ENCODE data around the gene GLT1D1. TPM values are rescaled to one million over a fixed set of nuclear protein-coding genes. Genes with fewer than 3 reads are reported as not detected.

GLT1D1 gene
- total and polyA plus RNA-seq, 12 donors, result 0.07 to 0.50 (median 0.33) TPM; not detected in 4

DNA sequence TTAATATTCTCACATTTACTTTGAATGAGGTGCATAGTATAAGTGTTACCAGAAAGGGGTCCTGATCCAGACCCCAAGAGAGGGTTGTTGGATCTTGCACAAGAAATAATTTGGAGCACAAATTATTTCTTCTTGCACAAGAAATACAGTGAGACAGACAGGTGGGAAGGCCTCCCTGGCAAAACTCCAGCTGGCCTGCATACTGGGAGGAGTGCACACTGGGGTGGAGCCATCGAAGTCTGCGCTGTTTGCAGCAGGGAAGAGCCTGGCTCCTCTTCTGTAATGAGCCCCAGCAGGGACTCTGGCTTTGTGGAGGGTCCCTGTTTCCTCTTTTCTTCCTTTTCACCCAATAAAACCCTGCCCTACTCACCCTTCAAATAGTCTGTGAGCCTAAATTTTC, 141.6 kb downstream of the GLT1D1 start:
- Histone ChIP-seq H3K27me3 (no peaks in the 10 kb centered on the region), H3K4me3 (no peak overlapping the region), H3K4me1 (replicated peaks in 1 of 2) (no peaks in the 10 kb centered on the region), H3K36me3 (replicated peaks in 1 of 2) (no peaks in the 10 kb centered on the region), H3K9me3 (replicated peaks in 1 of 3) (no peaks in the 10 kb centered on the region), H3K27ac (no peak overlapping the region)
- TF ChIP-seq, protein P1, sequence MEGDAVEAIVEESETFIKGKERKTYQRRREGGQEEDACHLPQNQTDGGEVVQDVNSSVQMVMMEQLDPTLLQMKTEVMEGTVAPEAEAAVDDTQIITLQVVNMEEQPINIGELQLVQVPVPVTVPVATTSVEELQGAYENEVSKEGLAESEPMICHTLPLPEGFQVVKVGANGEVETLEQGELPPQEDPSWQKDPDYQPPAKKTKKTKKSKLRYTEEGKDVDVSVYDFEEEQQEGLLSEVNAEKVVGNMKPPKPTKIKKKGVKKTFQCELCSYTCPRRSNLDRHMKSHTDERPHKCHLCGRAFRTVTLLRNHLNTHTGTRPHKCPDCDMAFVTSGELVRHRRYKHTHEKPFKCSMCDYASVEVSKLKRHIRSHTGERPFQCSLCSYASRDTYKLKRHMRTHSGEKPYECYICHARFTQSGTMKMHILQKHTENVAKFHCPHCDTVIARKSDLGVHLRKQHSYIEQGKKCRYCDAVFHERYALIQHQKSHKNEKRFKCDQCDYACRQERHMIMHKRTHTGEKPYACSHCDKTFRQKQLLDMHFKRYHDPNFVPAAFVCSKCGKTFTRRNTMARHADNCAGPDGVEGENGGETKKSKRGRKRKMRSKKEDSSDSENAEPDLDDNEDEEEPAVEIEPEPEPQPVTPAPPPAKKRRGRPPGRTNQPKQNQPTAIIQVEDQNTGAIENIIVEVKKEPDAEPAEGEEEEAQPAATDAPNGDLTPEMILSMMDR (IDR thresholded peaks at IDR 0.05), result no peak
- TF ChIP-seq POLR2A (IDR thresholded peaks at IDR 0.05), result no peak
- DNase-seq, result no peak
- intact Hi-C loops (cut with DNase I), result no loop called here
- WGBS, 4 donors, result 62 to 100% (median 82%) methylated on average over 2 of the region's 2 CpGs

DNA sequence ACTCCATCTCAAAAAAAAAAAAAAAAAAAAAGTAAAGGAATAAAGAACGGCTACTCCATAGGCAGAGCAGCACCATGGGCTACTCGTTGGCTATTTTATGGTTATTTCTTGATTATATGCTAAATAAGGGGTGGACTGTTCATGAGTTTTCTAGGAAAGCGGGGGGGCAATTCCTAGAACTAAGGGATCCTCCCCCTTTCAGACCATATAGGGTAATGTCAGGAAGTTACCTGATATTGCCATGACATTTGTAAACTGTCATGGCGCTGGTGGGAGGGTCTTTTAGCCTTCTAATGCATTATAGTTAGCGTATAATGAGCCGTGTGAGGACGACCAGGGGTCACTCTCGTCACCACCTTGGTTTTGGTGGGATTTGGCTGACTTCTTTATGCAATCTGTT, 142.3 kb downstream of the GLT1D1 start:
- no peak overlapping the region for H3K4me3 ChIP-seq
- no peaks in the 10 kb centered on the region for H3K27me3 ChIP-seq
- H3K4me1 ChIP-seq (replicated peaks in 1 of 2), result no peaks in the 10 kb centered on the region
- no peaks in the 10 kb centered on the region for H3K36me3 ChIP-seq (replicated peaks in 1 of 2)
- no peaks in the 10 kb centered on the region for H3K9me3 ChIP-seq (replicated peaks in 1 of 3)
- intact Hi-C loops (cut with DNase I), result no loop called here
- TF ChIP-seq POLR2A (IDR thresholded peaks at IDR 0.05), result no peak
- TF ChIP-seq, protein P1 (IDR thresholded peaks at IDR 0.05), result no peak
- DNase-seq, result no peak
- H3K27ac ChIP-seq, result no peak overlapping the region
- 65 to 74% (median 72%) methylated on average over 8 of the region's 8 CpGs for WGBS, 4 donors

DNA sequence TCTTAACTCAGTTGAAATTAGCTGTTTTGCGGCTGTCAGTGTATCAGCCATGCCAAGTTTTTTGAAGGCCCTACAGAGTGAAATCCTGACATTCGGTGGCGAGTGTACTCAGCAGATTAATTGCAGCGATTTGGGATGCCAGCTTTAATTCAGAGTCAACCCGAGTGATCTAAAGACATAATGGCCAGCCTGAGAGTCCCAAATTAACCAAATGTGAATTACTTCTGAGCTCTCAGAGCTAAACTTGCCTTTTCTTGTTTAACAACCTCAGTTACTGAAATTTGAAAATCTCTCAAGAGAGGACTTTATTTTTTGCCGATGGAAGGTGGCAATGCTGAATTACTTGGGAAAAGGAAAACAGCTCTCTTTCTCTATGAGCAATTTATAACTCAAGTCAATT, 148.5 kb downstream of the GLT1D1 start:
- no peaks in the 10 kb centered on the region for H3K4me1 ChIP-seq (replicated peaks in 1 of 2)
- 81 to 87% (median 85%) methylated on average over 6 of the region's 6 CpGs for WGBS, 4 donors
- intact Hi-C loops (cut with DNase I), result no loop called here
- no peaks in the 10 kb centered on the region for H3K9me3 ChIP-seq (replicated peaks in 1 of 3)
- DNase-seq, result no peak
- H3K4me3 ChIP-seq, result no peak overlapping the region
- H3K27ac ChIP-seq, result no peak overlapping the region
- H3K27me3 ChIP-seq, result no peaks in the 10 kb centered on the region
- H3K36me3 ChIP-seq (replicated peaks in 1 of 2), result no peaks in the 10 kb centered on the region
- no peak for TF ChIP-seq POLR2A (IDR thresholded peaks at IDR 0.05)
- TF ChIP-seq, protein P1 (IDR thresholded peaks at IDR 0.05), result no peak

DNA sequence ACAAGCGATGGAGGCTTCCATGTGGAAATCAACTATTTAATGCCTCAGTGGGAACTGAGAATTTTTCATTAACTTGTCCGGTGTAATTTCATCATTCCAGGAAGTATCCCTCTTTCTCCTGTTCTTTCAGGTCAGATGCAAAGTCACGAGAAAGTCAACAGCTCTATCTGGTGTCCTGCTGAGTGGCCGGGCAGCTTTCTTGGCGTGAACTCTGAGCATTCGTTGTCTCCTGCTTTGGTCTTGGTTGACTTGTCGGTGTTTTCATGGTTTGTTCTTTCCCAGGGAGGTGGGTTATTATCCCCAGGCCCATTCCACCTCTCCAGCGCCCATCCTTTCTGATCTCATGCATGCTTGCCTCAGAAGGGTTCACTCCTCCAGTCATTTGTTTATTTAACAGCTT, 149.1 kb downstream of the GLT1D1 start:
- TF ChIP-seq, protein P1 (IDR thresholded peaks at IDR 0.05), result no peak
- TF ChIP-seq POLR2A (IDR thresholded peaks at IDR 0.05), result no peak
- no peak for DNase-seq
- H3K27me3 ChIP-seq, result no peaks in the 10 kb centered on the region
- H3K4me3 ChIP-seq, result no peak overlapping the region
- H3K27ac ChIP-seq, result no peak overlapping the region
- no peaks in the 10 kb centered on the region for H3K9me3 ChIP-seq (replicated peaks in 1 of 3)
- no peaks in the 10 kb centered on the region for H3K4me1 ChIP-seq (replicated peaks in 1 of 2)
- H3K36me3 ChIP-seq (replicated peaks in 1 of 2), result no peaks in the 10 kb centered on the region
- 66 to 75% (median 68%) methylated on average over 8 of the region's 8 CpGs for WGBS, 4 donors
- intact Hi-C loops (cut with DNase I), result no loop called here

Measured in adrenal gland (tissue), 12 donors.